GM18520 (cell line): ENCODE data around the gene SLC9A3.
"Not testable (repeated sequence)": the region's sequence is repeated elsewhere in the genome, so short reads cannot be mapped to it uniquely, and the experiment has no call there.

Source experiments
- ATAC-seq: cut with Tn5 transposase; IDR thresholded peaks from one replicate; pipeline ENCODE4 v1.9.1; 2021; ENCODE audit not compliant: unreplicated experiment

The SLC9A3 gene

GRCh38 chr5:524234-524972 lies at the start of gene SLC9A3:
Gene SLC9A3, minus strand, starts transcription at chr5:524449.
- ATAC-seq, result no peak

GRCh38 chr5:573976-574375 lies 49.7 kb upstream of the SLC9A3 start:
- no peak for ATAC-seq

GRCh38 chr5:573206-573605 lies 49.0 kb upstream of the SLC9A3 start:
- ATAC-seq, result no peak

GRCh38 chr5:572398-573019 lies 48.3 kb upstream of the SLC9A3 start:
- no peak for ATAC-seq

- ATAC-seq, result no peak
These were observed 47.5 kb upstream of the SLC9A3 start for GRCh38 chr5:571791-572190.

GRCh38 chr5:570886-571285 lies 46.6 kb upstream of the SLC9A3 start:
- no peak for ATAC-seq

- no peak for ATAC-seq
These were observed 46.2 kb upstream of the SLC9A3 start for GRCh38 chr5:570446-570845.

GRCh38 chr5:569868-570361 lies 45.7 kb upstream of the SLC9A3 start:
- no peak for ATAC-seq

- ATAC-seq, result no peak
These were observed 45.2 kb upstream of the SLC9A3 start for GRCh38 chr5:569358-569867.

GRCh38 chr5:568809-569208 lies 44.6 kb upstream of the SLC9A3 start:
- no peak for ATAC-seq

GRCh38 chr5:568061-568781 lies 44.0 kb upstream of the SLC9A3 start:
- ATAC-seq, result no peak

- no peak for ATAC-seq
These were observed 43.4 kb upstream of the SLC9A3 start for GRCh38 chr5:567664-568060.

- ATAC-seq, result no peak
These were observed 42.5 kb upstream of the SLC9A3 start for GRCh38 chr5:566636-567309.

GRCh38 chr5:565782-566440 lies 41.7 kb upstream of the SLC9A3 start:
- no peak for ATAC-seq

- ATAC-seq, result no peak
These were observed 37.2 kb upstream of the SLC9A3 start for GRCh38 chr5:561408-561807.

- ATAC-seq, result no peak
These were observed 36.5 kb upstream of the SLC9A3 start for GRCh38 chr5:560792-561166.

GRCh38 chr5:558871-559503 lies 34.7 kb upstream of the SLC9A3 start:
- ATAC-seq, result no peak

GRCh38 chr5:558326-558725 lies 34.1 kb upstream of the SLC9A3 start:
- no peak for ATAC-seq

- ATAC-seq, result not testable (repeated sequence)
These were observed 33.7 kb upstream of the SLC9A3 start for GRCh38 chr5:557917-558316.

GRCh38 chr5:556909-557441 lies 32.7 kb upstream of the SLC9A3 start:
- ATAC-seq, result no peak
